Upper lobe of right lung (tissue), 1 donor: ENCODE results near the gene GNAI2. TPM values are rescaled to one million over a fixed set of nuclear protein-coding genes. Genes with fewer than 3 reads are reported as not detected.
"Not testable (repeated sequence)": the region's sequence is repeated elsewhere in the genome, so short reads cannot be mapped to it uniquely, and the experiment has no call there.

Experiments
- ATAC-seq: fragments of 200-7000 bp; cut with Tn5 transposase; one replicate; pipeline ENCODE4 v1.9.1; 2020; ENCODE audit warnings: mild to moderate bottlenecking, moderate library complexity
- DNase-seq: peaks from one replicate; pipeline ENCODE4 v3.0.0-alpha.2; 2020
- H3K27ac ChIP-seq: fragments of 200-600 bp; one replicate; pipeline ENCODE4 v1.8.0; 2022
- H3K27me3 ChIP-seq: fragments of 200-600 bp; one replicate; pipeline ENCODE4 v1.8.0; 2022; ENCODE audit warnings: mild to moderate bottlenecking
- H3K36me3 ChIP-seq: fragments of 200-600 bp; one replicate; pipeline ENCODE4 v1.8.0; 2022
- H3K4me1 ChIP-seq: fragments of 200-600 bp; one replicate; pipeline ENCODE4 v1.8.0; 2022
- H3K4me3 ChIP-seq: fragments of 200-600 bp; one replicate; pipeline ENCODE4 v1.8.0; 2022; ENCODE audit warnings: mild to moderate bottlenecking
- H3K9me3 ChIP-seq: fragments of 200-600 bp; one replicate; pipeline ENCODE4 v1.8.0; 2022
- CTCF ChIP-seq: fragments of 200-600 bp; IDR thresholded peaks from one replicate; pipeline ENCODE4 v1.8.0; 2022; ENCODE audit warnings: antibody characterized with exemption
- intact Hi-C: fragments of 100-400 bp; cut with DNase I; formaldehyde crosslinking; loops from one replicate; pipeline ENCODE4 v1.11.0; 2022
- total RNA-seq: library from RNA; stranded (reverse); fragmentation: NEBNext Ultra II Directional; extraction: Animal tissue kit (Norgen Biotek cat#: 25700); gene quantifications from one replicate; pipeline ENCODE4 v1.2.1, GENCODE V29; 2021
- donor health status: DM: no; HTN: yes; CAD: no; lungs with severe emphysema.

Gene GNAI2
- total RNA-seq, 1 donor from 2014 or later = 321 TPM

DNA sequence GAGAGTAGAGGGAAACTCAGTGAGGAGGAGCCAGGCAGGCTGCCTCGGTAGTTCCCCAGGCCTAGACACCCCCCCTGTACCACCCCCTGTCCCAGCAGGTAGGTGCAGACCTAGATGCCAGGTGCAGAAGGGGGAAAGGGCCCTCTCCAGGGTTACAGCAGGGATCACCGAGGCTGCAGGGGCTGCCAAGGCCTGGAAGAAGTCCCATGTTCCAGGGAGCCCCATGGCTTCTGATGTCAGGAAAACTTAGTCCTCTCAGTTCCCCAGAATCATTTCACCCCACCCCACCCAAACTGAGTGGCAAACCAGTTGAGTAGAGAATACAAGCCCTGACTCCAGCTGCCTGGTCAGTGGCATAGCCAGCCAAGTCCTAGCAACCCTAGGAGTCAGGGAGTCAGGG, 25.5 kb downstream of the GNAI2 start:
- Histone ChIP-seq H3K4me3 (no peak overlapping the region), H3K9me3 (no peaks in the 10 kb centered on the region)

DNA sequence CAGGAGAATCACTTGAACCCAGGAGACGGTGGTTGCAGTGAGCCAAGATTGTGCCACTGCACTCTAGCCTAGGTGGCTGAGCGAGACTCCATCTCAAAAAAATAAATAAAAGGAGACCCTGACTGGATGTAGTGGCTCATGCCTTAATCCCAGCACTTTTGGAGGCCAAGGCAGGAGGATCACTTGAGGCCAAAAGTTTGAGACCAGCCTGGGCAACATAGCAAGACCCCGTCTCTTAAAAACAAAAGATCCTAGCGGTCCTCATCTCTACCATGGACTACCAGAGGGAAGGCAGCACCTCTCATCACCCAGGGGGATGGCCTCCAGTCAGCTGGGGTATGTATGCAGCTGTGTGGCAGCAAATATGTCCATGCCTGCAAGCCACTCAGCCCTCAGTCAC, 26.2 kb downstream of the GNAI2 start:
- intact Hi-C loops, H3K4me3 ChIP-seq, H3K9me3 ChIP-seq, H3K27me3 ChIP-seq, DNase-seq, H3K27ac ChIP-seq, ATAC-seq: not testable (repeated sequence)
- peaks cover 21% of the 10 kb centered on the region for H3K36me3 ChIP-seq
- H3K4me1 ChIP-seq = peaks cover 62% of the 10 kb centered on the region

More for the DNA sequence above, 25.5 kb downstream of the GNAI2 start:
- peaks cover 28% of the 10 kb centered on the region for H3K36me3 ChIP-seq
- no peaks in the 10 kb centered on the region for H3K27me3 ChIP-seq
- ATAC-seq (no peak), DNase-seq (no peak)
- TF ChIP-seq CTCF = no peak
- intact Hi-C loops = no loop called here
- peaks cover 57% of the 10 kb centered on the region for H3K4me1 ChIP-seq
- H3K27ac ChIP-seq = peak overlapping the region; percentile 96

DNA sequence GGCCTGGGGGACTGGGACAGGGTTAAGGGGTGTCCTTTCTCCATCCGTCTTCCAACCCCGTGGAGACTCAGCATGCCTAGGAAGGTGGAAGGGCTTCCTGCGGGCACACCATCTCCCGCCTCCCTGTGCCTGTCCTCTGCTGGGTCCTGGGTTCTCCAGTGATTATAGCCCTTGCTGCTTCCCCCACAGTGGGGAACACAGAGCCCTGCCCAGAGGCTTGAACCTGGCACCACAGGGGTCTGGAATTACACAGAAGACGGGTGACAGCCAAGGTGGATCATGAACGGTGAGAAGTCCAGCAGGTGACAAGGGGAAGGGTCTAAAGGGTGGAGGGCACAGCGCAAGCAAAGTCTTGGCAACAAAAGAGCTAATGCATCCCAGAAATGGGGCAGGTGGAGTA, 26.8 kb downstream of the GNAI2 start:
- ATAC-seq (no peak), DNase-seq (no peak)
- Histone ChIP-seq H3K4me3 (no peak overlapping the region), H3K9me3 (no peaks in the 10 kb centered on the region), H3K27ac (no peak overlapping the region), H3K27me3 (no peaks in the 10 kb centered on the region), H3K4me1 (peaks cover 62% of the 10 kb centered on the region), H3K36me3 (peaks cover 15% of the 10 kb centered on the region)
- no peak for TF ChIP-seq CTCF
- intact Hi-C loops = no loop called here

DNA sequence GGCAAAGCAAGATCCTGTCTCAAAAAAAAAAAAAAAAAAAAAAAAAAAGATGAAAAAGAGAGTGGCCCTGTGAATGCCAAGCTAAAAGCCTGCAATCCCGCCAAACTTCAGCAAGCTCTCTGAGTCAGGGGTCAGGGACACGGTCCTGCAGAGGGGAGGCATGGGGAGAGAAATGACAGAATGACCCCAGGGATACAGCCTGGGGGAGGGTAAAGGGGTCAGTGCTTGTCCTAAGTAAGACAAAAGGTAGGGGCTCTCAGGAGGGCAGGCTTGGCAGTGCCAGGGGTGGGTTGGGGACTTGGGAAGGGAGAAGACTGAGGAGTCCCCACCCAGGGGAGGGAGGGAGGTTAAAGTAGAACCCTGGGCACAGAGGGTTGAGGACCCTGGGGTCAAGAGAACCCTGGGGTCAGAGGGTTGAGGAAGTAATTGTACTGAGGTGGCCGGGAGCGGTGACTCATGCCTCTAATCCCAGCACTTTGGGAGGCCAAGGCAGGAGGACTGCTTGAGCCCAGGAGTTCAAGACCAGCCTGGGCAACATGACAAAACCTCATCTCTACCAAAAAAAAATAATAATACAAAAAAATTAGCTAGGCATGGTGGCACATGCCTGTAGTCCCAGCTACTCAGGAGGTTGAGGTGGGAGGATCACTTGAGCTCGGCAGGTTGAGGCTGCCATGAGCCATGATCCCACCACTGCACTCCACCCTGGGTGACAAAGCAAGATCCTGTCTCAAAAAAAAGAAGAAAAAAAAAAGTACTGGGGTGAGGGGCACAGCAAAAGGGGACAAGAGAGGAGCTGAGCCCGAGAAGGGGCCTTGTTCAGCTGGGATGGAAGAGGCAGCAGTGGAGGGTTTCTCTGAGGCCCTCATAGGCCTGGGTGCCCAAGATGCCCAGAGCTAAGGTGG, 27.7 kb downstream of the GNAI2 start:
- no peak overlapping the region for H3K4me3 ChIP-seq
- DNase-seq (no peak), ATAC-seq (no peak)
- no peaks in the 10 kb centered on the region for H3K9me3 ChIP-seq
- peaks cover 5% of the 10 kb centered on the region for H3K36me3 ChIP-seq
- intact Hi-C loops = no loop called here
- peak overlapping the region; percentile 90 for H3K27ac ChIP-seq
- peaks cover 69% of the 10 kb centered on the region for H3K4me1 ChIP-seq
- no peak for TF ChIP-seq CTCF
- no peaks in the 10 kb centered on the region for H3K27me3 ChIP-seq

GRCh38 chr3:50264383-50264963, 28.5 kb downstream of the GNAI2 start:
- no peaks in the 10 kb centered on the region for H3K9me3 ChIP-seq
- peaks cover 65% of the 10 kb centered on the region for H3K4me1 ChIP-seq
- peak overlapping the region; percentile 90 for H3K27ac ChIP-seq
- ATAC-seq (peak; percentile 68), DNase-seq (peak; percentile 89)
- no peaks in the 10 kb centered on the region for H3K27me3 ChIP-seq
- H3K36me3 ChIP-seq = no peaks in the 10 kb centered on the region
- intact Hi-C loops = no loop called here
- no peak for TF ChIP-seq CTCF
- no peak overlapping the region for H3K4me3 ChIP-seq

DNA sequence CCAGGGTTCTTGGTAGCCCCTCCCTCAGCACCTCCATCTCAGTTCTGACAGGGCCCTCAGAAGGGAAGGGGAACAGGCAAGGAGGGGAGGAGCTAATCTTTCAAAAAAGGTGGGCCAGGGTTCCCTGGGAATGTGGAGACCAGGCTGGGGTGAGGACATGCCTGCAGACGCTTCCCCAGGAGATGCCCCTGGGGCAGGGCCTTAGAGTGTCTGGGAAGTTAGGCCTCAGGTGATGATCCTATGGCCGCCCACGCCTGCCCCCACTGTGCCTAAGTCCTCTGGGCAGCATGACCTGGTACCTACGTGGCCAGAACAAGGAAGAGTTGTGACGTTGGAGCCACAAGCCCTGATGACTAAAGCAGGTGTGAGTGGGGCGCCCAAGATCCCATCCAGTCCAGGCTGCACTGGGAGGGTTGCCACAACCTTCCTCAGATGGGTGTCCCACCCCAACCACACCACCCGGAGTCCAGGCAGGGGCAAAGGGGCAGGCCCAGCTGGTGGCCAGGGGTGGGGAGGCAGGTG, 29.0 kb downstream of the GNAI2 start:
- intact Hi-C loops = no loop called here
- Histone ChIP-seq H3K27ac (peak overlapping the region; percentile 90), H3K9me3 (no peaks in the 10 kb centered on the region), H3K36me3 (no peaks in the 10 kb centered on the region), H3K4me3 (peak overlapping the region; percentile 3), H3K27me3 (no peaks in the 10 kb centered on the region), H3K4me1 (peaks cover 62% of the 10 kb centered on the region)
- DNase-seq = no peak
- no peak for ATAC-seq
- TF ChIP-seq CTCF = no peak
